Fibroblast of pulmonary artery (primary cell): ENCODE results near the gene CAMK2B.

ENCODE experiments used
- DNase-seq: peaks from one replicate; pipeline ENCODE4 v3.0.0-alpha.2; 2010; ENCODE audit warnings: low read depth
- H3K4me3 ChIP-seq: replicated peaks from 2 replicates; pipeline ENCODE4 v1.5.1; 2011; ENCODE audit warnings: low read depth, mild to moderate bottlenecking, control low read depth, low read length, moderate library complexity
- CTCF ChIP-seq: IDR thresholded peaks from 2 replicates; pipeline ENCODE4 v1.5.1; 2011; ENCODE audit warnings: mild to moderate bottlenecking, control low read depth, low read length, inconsistent platforms; ENCODE audit errors: missing control alignments

The CAMK2B gene

DNA sequence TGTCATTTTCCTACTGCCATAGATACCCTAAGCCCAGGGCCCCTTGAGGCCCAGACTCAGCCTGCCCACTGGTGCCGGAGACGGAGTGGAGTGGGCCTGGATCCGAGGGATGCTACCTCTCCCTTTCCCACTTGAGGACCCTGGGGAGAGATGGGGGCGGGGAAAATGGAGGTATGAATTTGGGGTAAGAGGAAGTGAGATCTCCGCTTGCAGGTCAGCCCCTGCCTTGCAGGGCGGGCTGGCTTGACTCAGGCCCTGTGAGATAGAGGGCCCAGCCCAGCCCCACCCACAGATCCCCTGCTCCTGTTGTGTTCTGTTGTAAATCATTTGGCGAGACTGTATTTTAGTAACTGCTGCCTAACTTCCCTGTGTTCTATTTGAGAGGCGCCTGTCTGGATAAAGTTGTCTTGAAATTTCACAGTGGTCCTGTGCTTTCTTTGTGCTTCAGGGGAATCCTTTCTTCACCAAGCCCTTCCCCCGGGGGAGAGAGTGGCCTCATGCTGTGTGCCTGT is 111.5 kb downstream of the CAMK2B start:
- H3K4me3 ChIP-seq: no peak overlapping the region
- no peak for TF ChIP-seq CTCF
- no peak for DNase-seq

DNA sequence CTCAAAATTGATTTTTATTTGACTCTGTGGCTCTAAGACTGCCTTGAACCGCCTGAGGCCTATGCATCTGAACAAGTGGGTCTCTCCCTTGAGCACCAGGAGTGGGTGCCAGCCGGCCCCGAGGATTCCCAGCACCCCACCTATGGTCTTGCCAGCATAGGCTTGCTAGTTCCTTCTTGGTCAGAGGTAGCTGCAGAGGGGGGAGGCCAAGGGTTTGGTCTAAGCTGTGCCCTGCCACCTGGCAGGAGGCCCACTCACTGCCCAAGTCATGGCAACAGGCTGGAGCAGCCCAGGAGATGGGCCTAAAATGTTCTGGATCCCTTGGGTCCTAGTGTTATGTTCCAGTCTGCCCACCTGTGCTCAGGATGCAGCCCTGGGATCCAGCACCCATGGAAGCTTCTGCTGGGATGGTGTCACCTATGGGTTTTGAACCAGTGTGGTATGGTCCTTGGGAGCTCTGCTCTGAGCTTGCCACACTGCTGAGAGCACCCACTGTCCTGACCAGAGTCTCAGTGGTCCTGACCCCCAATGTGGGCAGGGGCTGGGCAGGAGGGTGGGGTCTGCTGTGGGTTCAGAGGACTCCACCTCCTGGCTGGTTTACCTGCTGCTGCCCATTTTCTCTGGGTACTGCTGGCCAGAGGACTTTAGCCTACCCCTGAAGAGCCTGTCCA is 112.1 kb downstream of the CAMK2B start:
- H3K4me3 ChIP-seq: no peak overlapping the region
- DNase-seq: no peak
- TF ChIP-seq CTCF: no peak

DNA sequence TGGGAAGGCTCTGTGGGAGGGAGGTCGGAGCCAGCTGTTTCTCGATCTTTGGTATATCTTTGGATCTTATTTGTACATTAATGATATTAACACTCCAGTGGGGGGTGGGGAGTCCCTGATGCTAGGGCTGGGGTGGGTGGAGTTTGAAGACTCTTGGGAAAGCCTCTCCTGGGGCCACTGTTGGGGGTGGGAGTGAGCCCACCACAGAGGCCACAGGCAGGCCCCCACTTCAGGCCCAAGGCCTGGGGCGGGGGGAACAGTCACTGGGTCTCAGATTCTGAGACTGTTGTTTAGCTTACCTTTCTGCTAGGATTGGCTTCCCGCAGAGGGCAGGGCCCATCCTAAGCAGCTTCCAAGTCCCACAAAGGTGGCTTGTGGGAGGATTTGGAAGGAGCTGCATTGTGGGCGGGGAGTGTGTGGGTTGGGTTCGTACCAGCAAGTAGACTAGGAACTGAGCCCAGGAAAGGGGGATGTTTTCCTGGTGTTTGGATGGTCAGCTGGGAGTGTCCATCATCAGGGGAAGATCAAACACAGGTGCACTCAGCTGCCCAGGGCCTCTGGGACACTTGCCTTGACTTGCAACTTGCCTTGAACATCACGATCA is 112.7 kb downstream of the CAMK2B start:
- TF ChIP-seq CTCF: no peak
- DNase-seq: no peak
- no peak overlapping the region for H3K4me3 ChIP-seq

- no peak for DNase-seq
- no peak overlapping the region for H3K4me3 ChIP-seq
- TF ChIP-seq CTCF: no peak
Observed at GRCh38 chr7:44212018-44212417, 113.4 kb downstream of the CAMK2B start.

- H3K4me3 ChIP-seq: no peak overlapping the region
- no peak for TF ChIP-seq CTCF
- no peak for DNase-seq
Observed at GRCh38 chr7:44211126-44211675, 114.2 kb downstream of the CAMK2B start.

- no peak for TF ChIP-seq CTCF
- DNase-seq: no peak
- no peak overlapping the region for H3K4me3 ChIP-seq
Observed at GRCh38 chr7:44210107-44210506, 115.3 kb downstream of the CAMK2B start.
